Mucosa of rectum (tissue), 2 donors: ENCODE results near the gene FBN1.
A peak's percentile ranks its signal among the peaks of the same experiment; 100 is the strongest.

Source experiments
- H3K27ac ChIP-seq, 2 donors: one replicate each; pipeline ENCODE4 v1.7.0; 2013; ENCODE audit warnings: inconsistent platforms in 2 of 2, low read depth in 2 of 2, low read length in 2 of 2
- H3K27me3 ChIP-seq, 2 donors: one replicate each; pipeline ENCODE4 v1.7.0; 2013; ENCODE audit warnings: low read length in 2 of 2; ENCODE audit not compliant: control insufficient read depth in 2 of 2, insufficient read depth in 2 of 2
- H3K36me3 ChIP-seq, 2 donors: one replicate each; pipeline ENCODE4 v1.7.0; 2013; ENCODE audit warnings: low read length in 2 of 2; ENCODE audit not compliant: control insufficient read depth in 2 of 2, insufficient read depth in 2 of 2
- H3K4me1 ChIP-seq, 2 donors: one replicate each; pipeline ENCODE4 v1.7.0; 2013; ENCODE audit warnings: low read length in 2 of 2, mild to moderate bottlenecking in 1 of 2; ENCODE audit not compliant: control insufficient read depth in 2 of 2, insufficient read depth in 2 of 2
- H3K4me3 ChIP-seq, 2 donors: one replicate each; pipeline ENCODE4 v1.7.0; 2013; ENCODE audit warnings: low read length in 2 of 2
- H3K9ac ChIP-seq, 2 donors: one replicate each; pipeline ENCODE4 v1.7.0; 2013; ENCODE audit warnings: low read length in 2 of 2, low read depth in 1 of 2, mild to moderate bottlenecking in 1 of 2
- H3K9me3 ChIP-seq, 2 donors: one replicate each; pipeline ENCODE4 v1.7.0; 2013; ENCODE audit warnings: low read length in 2 of 2; ENCODE audit not compliant: control insufficient read depth in 2 of 2
- donor health status: healthy.
- donor health status: Normal muscosa, but diverticular disease.

Gene FBN1

GRCh38 chr15:48584812-48585563 lies 60.5 kb downstream of the FBN1 start:
- H3K4me1 ChIP-seq = no peaks in the 10 kb centered on the region
- no peak overlapping the region for H3K9ac ChIP-seq
- H3K4me3 ChIP-seq = no peak overlapping the region
- no peaks in the 10 kb centered on the region for H3K36me3 ChIP-seq
- H3K9me3 ChIP-seq = no peaks in the 10 kb centered on the region
- H3K27ac ChIP-seq = no peak overlapping the region
- no peaks in the 10 kb centered on the region for H3K27me3 ChIP-seq

GRCh38 chr15:48584090-48584811 lies 61.3 kb downstream of the FBN1 start:
- H3K36me3 ChIP-seq = no peaks in the 10 kb centered on the region
- no peak overlapping the region for H3K27ac ChIP-seq
- H3K9me3 ChIP-seq = no peaks in the 10 kb centered on the region
- no peak overlapping the region for H3K4me3 ChIP-seq
- no peaks in the 10 kb centered on the region for H3K27me3 ChIP-seq
- no peaks in the 10 kb centered on the region for H3K4me1 ChIP-seq
- H3K9ac ChIP-seq = no peak overlapping the region

- Histone ChIP-seq H3K27ac (peak overlapping the region in 1 of 2 donors; percentile 17), H3K4me1 (no peaks in the 10 kb centered on the region)
Observed at GRCh38 chr15:48582452-48583247, 62.9 kb downstream of the FBN1 start.

GRCh38 chr15:48581219-48581618 lies 64.3 kb downstream of the FBN1 start:
- no peaks in the 10 kb centered on the region for H3K36me3 ChIP-seq
- H3K27ac ChIP-seq = no peak overlapping the region

More at GRCh38 chr15:48582452-48583247, 62.9 kb downstream of the FBN1 start:
- no peaks in the 10 kb centered on the region for H3K27me3 ChIP-seq
- H3K9ac ChIP-seq = no peak overlapping the region
- no peaks in the 10 kb centered on the region for H3K9me3 ChIP-seq
- H3K36me3 ChIP-seq = no peaks in the 10 kb centered on the region
- no peak overlapping the region for H3K4me3 ChIP-seq

GRCh38 chr15:48580736-48581135 lies 64.8 kb downstream of the FBN1 start:
- Histone ChIP-seq H3K4me3 (no peak overlapping the region), H3K27me3 (no peaks in the 10 kb centered on the region), H3K27ac (no peak overlapping the region), H3K4me1 (no peaks in the 10 kb centered on the region), H3K9me3 (no peaks in the 10 kb centered on the region), H3K9ac (no peak overlapping the region), H3K36me3 (no peaks in the 10 kb centered on the region)

More at GRCh38 chr15:48581219-48581618, 64.3 kb downstream of the FBN1 start:
- Histone ChIP-seq H3K9ac (no peak overlapping the region), H3K9me3 (no peaks in the 10 kb centered on the region), H3K4me3 (no peak overlapping the region), H3K27me3 (no peaks in the 10 kb centered on the region), H3K4me1 (no peaks in the 10 kb centered on the region)

GRCh38 chr15:48579945-48580671 lies 65.4 kb downstream of the FBN1 start:
- no peaks in the 10 kb centered on the region for H3K27me3 ChIP-seq
- H3K27ac ChIP-seq = no peak overlapping the region
- no peak overlapping the region for H3K9ac ChIP-seq
- no peaks in the 10 kb centered on the region for H3K4me1 ChIP-seq
- no peaks in the 10 kb centered on the region for H3K9me3 ChIP-seq
- no peak overlapping the region for H3K4me3 ChIP-seq
- H3K36me3 ChIP-seq = no peaks in the 10 kb centered on the region

- no peaks in the 10 kb centered on the region for H3K4me1 ChIP-seq
- H3K9ac ChIP-seq = no peak overlapping the region
- H3K9me3 ChIP-seq = no peaks in the 10 kb centered on the region
- H3K4me3 ChIP-seq = no peak overlapping the region
- H3K36me3 ChIP-seq = no peaks in the 10 kb centered on the region
- no peaks in the 10 kb centered on the region for H3K27me3 ChIP-seq
- no peak overlapping the region for H3K27ac ChIP-seq
Observed at GRCh38 chr15:48578965-48579364, 66.5 kb downstream of the FBN1 start.

- no peak overlapping the region for H3K4me3 ChIP-seq
- H3K27ac ChIP-seq = no peak overlapping the region
- no peaks in the 10 kb centered on the region for H3K27me3 ChIP-seq
- no peaks in the 10 kb centered on the region for H3K9me3 ChIP-seq
- no peaks in the 10 kb centered on the region for H3K36me3 ChIP-seq
- no peaks in the 10 kb centered on the region for H3K4me1 ChIP-seq
- H3K9ac ChIP-seq = no peak overlapping the region
Observed at GRCh38 chr15:48577469-48577868, 68.0 kb downstream of the FBN1 start.

GRCh38 chr15:48574187-48574586 lies 71.3 kb downstream of the FBN1 start:
- Histone ChIP-seq H3K27me3 (no peaks in the 10 kb centered on the region), H3K9ac (no peak overlapping the region), H3K36me3 (no peaks in the 10 kb centered on the region), H3K9me3 (no peaks in the 10 kb centered on the region), H3K4me1 (no peaks in the 10 kb centered on the region), H3K4me3 (no peak overlapping the region), H3K27ac (no peak overlapping the region)
